GM19240 (cell line): Measurements from ENCODE around the gene RTL10.
A peak's percentile ranks its signal among the peaks of the same experiment; 100 is the strongest.

Experiments
- DNase-seq: peaks from one replicate; pipeline ENCODE4 v3.0.0; 2011; ENCODE audit warnings: low spot score; ENCODE audit not compliant: insufficient read length

RTL10 gene

DNA sequence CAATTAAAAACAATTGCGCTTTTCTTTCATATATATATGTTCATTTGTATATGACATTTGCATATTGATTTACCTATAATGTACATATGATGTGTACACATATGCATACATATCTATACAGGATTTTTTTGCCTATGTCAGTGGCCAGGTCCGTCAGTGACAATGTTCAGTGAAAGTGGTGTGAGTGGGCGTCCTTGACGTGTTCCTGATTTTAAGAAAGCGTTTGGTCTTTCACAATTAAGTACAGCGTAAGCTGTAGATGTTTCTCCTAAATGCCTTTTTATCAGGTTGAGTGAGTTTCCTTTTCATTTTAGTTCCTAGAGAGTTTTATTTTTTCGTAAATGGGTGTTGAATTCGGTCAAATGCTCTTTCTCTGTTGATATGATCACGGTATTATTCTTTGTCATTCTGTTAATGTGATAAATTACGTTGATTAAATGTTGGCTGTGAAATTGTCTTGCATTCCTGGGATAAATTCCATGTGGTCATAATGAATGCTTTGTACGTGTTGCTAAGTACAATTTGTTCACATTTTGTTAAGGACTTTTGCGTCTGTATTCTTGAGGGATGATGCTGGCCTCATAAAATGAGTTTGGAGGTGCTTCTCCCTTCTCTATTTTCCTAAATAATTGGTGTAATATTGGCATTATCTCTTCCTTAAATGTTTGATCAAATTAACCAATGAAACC lies 10.6 kb upstream of the RTL10 start:
- no peak for DNase-seq

DNA sequence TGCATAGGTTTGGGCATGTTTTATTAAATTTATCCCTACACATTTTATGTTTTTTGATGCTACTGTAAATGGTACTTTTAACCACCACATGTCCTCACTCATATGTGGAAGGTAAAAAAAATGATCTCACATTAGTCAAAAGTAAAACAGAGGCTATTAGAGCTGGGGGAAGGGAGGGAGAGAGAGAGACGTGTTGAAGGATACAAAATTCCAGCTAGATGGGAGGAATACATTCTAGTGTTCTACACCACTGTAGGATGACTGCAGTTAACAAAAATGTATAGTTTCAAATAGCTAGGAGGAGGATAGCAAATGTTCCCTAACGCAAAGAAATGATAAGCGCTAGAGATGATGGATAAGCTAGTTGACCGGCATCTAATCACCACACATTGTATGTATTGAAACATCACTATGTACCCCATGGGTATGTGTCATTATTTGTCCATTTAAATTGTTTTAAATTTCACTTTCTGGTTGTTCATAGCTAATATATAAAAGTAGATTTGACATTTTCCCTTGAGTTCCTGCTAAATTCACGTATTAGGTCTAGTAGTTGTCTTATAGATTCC lies 9.9 kb upstream of the RTL10 start:
- DNase-seq = no peak

DNA sequence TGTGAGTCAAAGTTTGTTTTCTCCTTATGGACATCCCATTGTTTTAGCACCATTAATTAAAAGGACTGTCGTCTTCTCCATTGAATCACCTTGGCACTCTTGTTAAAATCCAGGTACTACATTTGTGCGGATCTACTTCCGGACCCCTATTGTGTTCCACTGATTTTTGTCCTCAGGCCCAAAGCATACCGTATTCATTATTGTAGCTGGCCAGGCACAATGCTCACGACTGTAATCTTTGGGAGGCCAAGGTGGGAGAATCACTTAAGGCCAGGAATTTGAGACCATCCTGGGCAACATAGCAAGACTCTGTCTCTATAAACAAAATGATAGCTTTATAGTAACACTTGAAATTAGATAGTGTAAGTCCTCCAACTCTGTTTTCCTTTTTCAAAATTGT lies 8.9 kb upstream of the RTL10 start:
- DNase-seq = no peak

DNA sequence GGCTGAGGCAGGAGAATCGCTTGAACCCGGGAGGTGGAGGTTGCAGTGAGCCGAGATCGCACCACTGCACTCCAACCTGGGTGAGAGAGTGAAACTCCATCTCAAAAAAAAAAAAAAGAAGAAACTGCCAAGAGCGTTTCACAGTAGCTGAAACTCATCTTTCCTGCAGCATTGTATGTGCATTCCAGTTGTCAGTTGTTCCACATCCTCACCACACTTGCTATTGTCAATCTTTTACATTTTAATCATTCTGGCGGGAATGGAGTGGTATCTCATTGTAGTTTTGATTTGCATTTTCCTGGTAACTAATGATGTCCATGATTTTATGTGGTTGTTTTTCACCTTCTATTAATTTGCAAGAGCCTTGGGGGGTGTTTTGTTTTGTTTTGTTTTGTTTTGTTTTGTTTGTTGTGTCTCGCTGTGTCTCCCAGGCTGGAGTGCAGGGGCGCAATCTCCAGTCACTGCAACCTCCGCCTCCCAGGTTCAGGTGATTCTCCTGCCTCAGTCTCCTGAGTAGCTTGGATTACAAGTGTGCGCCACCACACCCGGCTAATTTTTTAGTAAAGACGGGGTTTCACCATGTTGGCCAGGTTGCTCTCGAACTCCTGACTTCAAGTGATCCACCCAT lies 8.1 kb upstream of the RTL10 start:
- DNase-seq = no peak

DNA sequence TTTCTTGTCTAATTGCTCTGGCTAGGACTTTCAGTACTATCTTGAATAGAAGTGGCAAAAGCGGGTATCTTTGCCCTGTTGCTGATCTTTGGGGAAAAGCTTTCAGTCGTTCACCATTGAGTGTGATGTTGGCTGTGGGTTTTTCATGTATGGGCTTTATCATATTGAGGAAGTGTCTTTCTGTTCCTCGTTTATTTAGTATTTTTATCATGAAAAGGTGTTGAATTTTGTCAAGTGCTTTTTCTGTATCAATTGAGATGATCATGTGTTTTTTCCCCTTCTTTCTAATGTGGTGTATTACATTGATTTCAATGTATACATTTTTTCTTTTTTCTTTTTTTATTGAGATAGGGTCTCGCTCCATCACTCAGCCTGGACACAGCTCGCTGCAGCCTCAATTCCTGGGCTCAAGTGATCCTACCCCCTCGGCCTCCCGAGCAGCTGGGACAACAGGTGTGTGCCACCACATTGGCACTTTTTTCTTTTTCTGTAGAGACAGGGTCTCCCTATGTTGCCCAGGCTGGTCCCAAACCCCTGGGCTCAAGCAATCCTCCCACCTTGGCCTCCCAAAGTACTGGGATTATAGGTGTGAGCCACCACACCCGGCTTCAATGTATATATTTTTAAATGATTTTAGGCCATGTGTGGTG lies 5.3 kb upstream of the RTL10 start:
- no peak for DNase-seq

DNA sequence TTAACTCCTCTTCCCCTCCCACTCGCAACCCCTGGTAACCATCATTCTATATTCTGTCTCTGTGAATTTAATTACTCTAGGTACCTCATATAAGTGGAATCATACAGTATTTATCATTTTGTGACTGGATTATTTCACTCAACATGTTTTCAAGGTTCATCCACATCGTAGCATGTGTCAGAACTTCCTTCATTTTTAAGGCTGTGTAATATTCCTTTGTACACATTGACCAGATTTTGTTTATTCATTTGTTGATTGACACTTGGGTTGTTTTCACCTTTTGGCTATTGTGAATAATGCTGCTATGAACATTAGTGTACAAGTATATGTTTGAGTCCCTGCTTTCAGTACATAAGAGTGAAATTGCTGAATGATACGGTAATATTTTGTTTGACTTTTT lies 2.7 kb upstream of the RTL10 start:
- no peak for DNase-seq

DNA sequence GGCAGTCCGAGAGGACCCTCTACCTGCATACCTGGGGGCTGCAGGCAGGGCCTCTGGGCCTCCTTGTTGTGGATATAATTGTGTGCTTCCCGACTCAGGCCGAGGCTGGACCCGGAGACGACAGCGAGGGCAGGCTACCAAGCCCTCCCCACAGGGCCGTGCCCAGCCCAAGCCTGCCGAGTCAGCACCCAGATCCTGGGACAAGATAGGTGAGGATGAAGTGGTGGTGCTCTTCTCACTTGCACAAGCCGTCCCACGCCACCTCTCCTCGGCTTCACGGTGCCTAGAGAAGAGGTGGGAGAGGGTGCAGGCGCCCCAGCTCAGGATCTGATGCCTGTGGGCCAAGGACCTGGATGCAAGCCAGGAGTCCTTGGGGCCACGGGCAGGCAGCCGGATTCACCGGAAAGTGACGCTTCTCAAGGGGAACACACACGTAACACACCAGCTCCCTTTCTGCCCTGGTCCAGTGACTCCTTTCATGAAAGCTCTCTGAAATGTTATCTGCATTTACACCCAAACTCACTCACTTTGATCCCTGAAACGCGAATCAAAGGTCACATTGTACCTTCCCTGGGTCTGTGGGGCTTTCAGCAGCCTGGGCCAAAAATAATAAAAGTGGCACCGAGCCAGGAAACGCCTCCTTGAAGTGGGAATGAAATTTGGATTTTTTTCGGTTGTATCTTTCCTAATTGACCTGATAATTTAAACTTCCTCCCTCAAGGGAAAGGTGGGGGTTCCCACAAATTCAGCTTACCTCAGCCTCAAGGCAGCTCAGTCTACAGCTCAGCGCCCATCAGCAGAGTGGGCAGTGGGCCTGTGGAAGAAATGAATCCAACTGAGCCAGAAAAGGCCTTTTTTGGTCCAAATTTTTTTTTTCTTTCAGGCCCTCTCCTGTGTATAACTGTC lies 1.1 kb upstream of the RTL10 start:
- peak; percentile 53 for DNase-seq

DNA sequence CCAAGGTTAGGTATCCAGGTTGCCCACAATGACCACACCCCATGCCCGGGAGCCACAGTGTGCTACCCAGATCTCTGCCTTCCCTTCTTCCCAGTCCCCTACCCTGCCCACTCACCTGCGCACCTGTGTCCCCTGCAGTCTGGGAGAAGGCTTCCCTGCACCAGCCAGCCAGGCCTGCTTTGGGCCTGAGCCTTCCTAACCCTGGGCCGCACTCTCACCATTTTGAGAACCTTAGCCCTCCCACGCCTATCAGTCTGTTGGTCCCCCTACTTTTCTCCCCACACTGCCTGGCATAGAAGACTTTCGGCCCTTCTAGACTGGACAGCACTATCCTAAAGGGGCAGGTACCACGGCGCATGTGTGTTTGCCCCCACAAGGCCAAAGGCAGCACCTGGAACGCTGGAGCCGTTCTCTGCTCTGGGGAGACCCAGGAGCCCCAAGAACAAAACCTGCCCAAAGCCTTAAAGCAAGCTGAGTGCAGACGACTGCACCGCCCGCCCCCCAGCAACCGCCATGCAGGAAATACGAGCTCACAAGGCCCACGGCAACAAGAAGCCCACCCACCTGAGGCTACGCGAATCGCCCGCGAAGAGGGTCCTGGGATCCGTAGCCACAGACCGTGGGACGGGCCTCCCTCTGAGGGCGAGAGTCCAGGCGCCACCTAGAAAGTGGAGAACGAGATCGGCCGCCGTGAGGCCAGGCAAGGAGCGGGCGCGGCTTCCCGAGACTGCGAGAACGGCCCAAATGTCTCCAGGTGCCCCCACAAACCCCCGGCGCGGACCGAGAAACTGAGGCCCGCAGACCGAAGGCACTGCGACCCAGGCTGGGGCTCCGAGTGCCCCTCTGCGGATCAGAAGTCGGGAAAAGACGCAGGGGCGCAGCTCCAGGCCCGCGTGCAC lies 546 bp downstream of the RTL10 start:
- DNase-seq = no peak

DNA sequence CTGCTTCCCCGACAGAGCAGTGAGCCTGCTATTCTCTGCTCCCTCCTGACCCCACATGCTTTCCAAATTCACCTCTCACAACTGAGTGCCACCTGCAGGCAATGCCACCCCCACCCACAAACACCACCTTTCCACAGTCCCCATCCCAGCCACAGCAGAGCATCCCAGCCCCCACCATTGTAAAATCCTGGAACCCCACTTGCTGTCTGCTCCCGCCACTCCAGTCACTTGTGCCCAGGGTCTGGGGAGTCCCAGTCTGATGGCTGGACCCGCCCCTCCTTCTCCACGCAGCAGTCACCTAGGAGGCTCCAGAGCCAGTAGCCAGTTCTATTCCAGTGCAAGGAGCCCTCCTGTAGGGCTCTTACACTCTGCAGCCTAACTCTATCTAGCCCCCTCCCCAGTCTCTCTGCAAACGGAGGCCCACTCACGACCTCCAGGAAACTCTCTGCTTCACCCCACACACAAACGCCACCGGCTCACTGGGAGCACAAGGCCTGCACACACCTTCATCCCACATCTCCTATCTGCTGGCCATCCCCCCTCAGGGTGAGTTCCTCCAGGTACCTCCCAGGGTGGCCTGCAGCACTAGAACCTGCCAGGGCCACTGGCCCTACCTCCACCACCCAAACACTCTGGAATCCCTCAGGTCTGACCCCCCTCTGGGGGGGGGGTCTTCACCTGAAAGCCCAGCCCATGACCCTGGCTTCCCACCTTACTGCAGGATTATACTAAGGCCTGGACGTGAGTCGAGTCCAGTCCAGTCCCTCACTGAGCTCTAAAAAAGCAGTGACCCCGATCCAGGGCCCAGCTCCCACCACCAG lies 1.4 kb downstream of the RTL10 start:
- DNase-seq = no peak

DNA sequence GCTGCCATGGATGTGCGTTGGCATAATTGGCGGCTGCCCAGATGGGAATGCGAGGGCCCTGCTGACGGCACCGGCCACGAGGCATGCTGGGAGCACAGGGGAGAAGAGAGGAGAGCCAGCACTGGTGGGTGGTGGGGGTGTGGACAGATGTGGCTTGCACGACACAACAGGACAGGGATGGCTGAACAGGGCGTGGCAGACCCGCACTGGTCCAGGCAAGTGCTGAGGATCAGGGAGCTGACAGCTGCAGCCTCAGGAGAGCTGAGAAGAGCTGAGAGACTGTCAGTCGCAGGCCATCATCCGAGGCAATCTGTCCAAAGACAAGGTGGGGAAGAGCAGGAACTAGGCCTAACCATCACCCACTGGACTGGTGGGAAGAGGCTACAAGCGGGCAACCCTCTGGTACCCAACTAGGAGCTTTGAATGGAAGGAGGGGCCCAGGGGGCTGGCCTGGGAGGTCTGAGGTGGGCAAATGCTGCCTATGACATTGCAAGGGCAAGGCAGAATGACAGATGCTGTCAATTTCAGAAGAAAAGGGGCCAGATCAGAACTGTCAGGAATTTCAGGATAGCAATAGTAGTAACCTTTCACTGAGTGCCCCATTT lies 2.4 kb downstream of the RTL10 start:
- no peak for DNase-seq

DNA sequence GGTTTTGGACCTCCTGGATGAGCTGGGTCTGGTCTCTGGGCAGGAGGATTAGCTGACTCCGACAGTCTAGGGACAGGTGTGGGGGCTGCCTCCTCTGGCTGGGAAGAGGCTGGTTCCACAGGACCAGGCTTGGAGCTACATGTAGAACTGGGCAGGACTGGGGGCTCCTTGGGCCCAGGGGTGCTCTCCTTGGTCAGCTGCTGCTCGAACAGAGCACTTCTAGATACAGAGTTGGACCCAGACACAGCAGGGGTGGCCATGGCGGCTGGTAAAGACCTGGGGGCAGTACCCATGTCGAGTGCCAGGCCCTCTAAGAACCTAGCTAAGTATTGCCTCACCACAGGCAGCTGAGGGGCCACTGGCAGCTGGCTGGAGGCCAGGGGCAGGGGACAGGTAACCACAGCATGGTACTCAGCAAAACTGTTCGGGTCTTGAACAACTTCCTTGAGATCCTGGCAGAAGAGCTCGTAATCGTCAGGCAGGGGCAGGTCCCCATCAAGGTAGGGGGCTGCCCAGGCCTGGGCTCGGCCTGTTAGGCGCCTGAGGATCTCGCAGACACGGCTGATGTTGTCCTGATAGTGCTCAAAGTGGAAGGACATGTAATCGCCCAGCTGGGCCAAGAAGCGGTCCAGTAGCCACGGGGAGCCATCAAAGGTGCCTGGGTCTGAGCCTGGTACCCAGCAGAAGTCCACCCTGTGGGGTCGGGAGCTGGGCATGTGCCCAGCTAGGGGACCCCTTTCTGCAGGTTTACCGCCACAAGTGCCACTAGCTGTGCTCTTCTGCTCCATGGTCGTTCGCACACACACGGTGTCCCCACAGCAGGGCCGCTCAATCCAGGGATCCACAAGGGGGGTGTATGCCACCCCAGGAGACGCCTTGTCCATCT lies 3.1 kb downstream of the RTL10 start:
- DNase-seq = no peak

DNA sequence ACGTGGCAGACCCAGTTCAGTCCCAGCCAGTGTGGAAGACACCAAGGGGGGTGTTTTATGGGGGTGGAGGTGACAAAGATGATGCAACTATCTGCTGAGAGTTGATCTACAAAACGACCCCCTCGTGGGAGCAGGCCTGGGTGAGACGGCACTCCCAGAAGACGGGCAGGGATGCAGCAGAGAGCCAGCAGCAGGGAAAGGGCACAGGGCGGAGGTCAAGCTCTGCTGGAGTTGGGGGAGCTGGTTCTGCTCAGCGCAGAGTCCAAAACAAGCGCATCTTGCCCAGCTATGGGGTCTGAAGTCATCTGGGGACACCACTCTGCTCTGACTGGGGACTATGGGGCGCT lies 3.9 kb downstream of the RTL10 start:
- DNase-seq = no peak

DNA sequence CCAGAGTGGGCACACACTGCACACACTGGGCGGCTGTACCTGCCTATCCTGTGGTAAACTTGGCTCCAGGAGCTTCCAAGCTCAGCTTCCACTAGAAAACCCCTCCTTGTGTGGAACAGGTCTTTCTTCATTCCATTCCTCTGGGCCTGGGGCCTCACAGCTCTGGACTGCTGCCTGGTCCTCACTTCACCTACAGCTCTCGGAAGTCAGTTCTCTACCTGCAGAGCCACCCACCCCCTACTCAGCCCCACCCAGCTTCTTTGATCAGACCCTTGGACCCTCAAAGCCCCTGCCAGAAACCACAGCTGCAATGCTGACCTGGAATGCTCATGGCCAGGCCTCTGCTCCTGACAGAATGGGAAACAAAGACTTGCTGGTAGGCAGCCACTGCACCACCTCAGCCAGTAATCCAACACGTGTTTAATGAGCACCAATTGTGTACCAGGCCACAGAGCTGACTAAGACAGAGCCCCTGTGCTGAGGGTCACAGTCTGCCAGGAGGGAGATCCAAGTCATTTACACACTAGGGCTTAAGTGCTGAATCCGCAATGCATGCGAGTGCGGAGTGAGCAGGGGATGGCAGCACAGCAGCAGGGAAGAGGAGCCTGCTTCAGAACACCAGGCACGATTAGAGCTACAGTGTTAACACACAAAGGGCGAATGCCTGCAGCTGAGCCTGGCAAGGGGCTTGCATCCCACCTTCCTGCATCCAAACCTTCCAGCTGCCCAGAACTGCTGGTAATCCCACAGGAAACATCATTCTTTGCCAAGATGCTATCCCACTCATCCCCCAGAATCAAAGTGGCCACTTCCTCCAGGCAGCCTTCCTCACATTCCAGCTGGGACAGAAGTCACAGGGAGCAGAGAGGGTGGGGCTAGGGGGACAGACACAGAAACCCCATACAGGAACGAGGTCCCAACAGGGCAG lies 4.6 kb downstream of the RTL10 start:
- no peak for DNase-seq

DNA sequence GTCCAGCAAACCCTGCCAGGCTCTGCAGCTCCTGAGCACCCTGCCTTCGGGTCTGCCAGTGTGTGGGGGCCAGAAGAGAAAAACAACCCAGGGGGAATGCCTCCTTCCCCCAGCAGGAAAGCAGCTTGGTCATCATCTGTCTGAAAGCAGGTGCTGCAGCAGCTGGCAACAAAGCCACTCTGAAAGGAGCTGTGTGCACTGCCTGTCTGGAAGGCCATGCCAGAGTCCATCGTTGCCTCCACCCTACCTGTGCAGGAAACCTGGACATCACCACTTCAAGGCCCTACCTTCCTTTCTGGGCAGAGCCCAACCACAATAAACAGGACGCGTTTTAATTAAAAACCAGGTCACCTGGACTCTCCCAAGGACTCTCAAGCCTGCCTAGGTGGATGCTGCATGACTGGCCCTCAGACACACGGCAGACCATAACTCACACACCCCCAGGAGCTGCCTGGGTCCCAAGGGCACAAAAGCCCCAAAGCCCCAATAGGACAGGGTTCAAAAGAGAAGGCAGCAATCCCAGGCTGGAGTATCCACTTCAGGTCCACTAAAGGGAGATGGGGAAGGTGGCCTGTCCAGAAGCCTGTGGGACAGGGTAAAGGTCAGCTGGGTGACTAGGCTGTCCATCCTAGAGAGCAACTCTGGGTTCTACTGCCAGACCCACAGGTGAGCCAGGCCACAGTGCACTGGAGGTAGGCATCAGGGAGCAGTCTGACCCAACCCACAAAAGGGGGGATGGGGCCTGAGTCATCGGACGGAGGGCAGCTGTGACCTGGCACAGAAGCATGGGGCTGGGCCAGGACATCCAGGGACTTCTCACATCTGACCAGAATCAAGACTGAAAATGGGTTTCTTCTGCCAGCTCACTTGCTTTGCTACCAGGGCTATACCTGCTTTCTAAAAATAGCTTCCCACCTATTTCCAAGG lies 6.1 kb downstream of the RTL10 start:
- DNase-seq = no peak

DNA sequence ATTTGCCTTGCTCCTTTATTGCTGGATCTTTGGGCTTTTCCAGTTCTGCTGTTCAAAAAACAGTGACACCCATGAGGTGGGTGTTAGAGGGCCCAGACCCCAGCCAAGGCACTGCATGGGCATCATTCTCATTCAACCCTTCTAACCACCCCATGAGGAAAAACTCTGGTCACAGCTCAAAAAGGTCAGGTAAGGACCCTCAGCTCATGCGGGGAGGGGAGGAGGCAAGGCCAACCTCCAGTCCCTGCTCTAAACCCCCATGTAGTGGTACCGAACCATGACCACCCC lies 7.4 kb downstream of the RTL10 start:
- no peak for DNase-seq

DNA sequence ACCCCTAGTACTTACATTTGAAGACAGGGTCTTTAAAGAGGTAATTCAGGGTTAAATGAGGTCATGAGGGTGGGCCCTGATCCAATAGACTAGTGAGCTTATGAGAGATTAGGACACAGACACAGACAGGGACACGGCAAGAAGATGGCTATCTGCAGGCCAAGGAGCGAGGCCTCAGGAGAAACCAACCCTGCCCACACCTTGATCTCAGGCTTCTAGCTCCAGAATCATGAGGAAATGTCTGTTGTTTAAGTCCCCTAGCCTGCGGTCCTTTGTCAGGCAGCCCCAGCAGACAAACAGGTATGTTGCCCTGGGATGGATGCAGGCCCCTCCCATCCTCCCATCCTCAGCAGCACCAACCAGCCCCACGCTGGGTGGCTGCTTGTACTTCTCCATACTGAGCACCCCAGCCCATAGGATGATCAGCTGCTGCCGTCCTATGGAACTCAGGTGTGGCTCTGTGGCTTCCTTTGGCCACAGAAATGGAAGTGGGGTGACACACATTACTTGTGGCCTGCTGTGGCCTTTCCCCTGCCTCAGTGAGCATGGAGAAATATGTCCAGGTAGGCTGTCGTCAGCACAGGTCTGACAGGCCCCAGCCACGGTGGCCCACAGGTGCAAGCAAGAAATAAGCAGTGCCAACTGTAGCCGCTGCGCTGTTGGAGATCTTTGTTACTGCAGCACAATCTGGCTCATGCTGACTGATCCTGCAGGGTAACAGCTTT lies 7.9 kb downstream of the RTL10 start:
- DNase-seq = no peak
